GM12875 (cell line): ENCODE measurements around the gene VEGFC.

Source experiments
- H3K4me3 ChIP-seq: one replicate; pipeline ENCODE4 v1.5.1; 2011; ENCODE audit warnings: low read depth, low read length, control low read depth
- CTCF ChIP-seq: IDR thresholded peaks from 2 replicates; pipeline ENCODE4 v1.5.1; 2011; ENCODE audit warnings: low read depth, mild to moderate bottlenecking, control low read depth, inconsistent platforms, low read length, moderate library complexity, borderline replicate concordance; ENCODE audit not compliant: insufficient read depth

The VEGFC gene

GRCh38 chr4:176792326-176793059, at the start of gene VEGFC:
TSS of gene VEGFC (minus strand) at chr4:176792922. CDS start at chr4:176792311, 611 bp downstream.
- no peak for TF ChIP-seq CTCF
- H3K4me3 ChIP-seq: no peak within 1 kb of the TSS

GRCh38 chr4:176841711-176842112, 49.0 kb upstream of the VEGFC start:
- no peak overlapping the region for H3K4me3 ChIP-seq

GRCh38 chr4:176840166-176840565, 47.4 kb upstream of the VEGFC start:
- no peak overlapping the region for H3K4me3 ChIP-seq
- TF ChIP-seq CTCF: no peak

More at GRCh38 chr4:176841711-176842112, 49.0 kb upstream of the VEGFC start:
- no peak for TF ChIP-seq CTCF

GRCh38 chr4:176839656-176840055, 46.9 kb upstream of the VEGFC start:
- TF ChIP-seq CTCF: no peak
- H3K4me3 ChIP-seq: no peak overlapping the region

GRCh38 chr4:176838601-176839433, 46.1 kb upstream of the VEGFC start:
- H3K4me3 ChIP-seq: no peak overlapping the region
- TF ChIP-seq CTCF: no peak

- H3K4me3 ChIP-seq: no peak overlapping the region
- TF ChIP-seq CTCF: no peak
Measured at GRCh38 chr4:176837169-176837895, 44.6 kb upstream of the VEGFC start.
